IMR-90 (cell line): ENCODE results near the gene MRPL52.

Experiments used
- BHLHE40 ChIP-seq: fragments of 150-350 bp; IDR thresholded peaks from 2 replicates; pipeline ENCODE4 v1.6.1; 2016; ENCODE audit warnings: mild to moderate bottlenecking, low read depth, low read length
- CEBPB ChIP-seq: IDR thresholded peaks from 2 replicates; pipeline ENCODE4 v1.6.1; 2012; ENCODE audit warnings: low read depth, low read length, improper control_type of control experiment
- CHD1 ChIP-seq: IDR thresholded peaks from 2 replicates; pipeline ENCODE4 v1.6.1; 2012; ENCODE audit warnings: low read depth, low read length, improper control_type of control experiment
- FOS ChIP-seq: fragments of 150-350 bp; IDR thresholded peaks from 2 replicates; pipeline ENCODE4 v1.6.1; 2016; ENCODE audit warnings: low read depth, low read length
- MAFK ChIP-seq: IDR thresholded peaks from 2 replicates; pipeline ENCODE4 v1.6.1; 2012; ENCODE audit warnings: low read depth, low read length, improper control_type of control experiment
- MXI1 ChIP-seq: IDR thresholded peaks from 2 replicates; pipeline ENCODE4 v1.6.1; 2012; ENCODE audit warnings: low read depth, mild to moderate bottlenecking, low read length, moderate library complexity, borderline replicate concordance
- NFE2L2 ChIP-seq: fragments of 150-350 bp; IDR thresholded peaks from 2 replicates; pipeline ENCODE4 v1.6.1; 2016; ENCODE audit warnings: low read depth, mild to moderate bottlenecking, low read length
- POLR2A ChIP-seq: IDR thresholded peaks from 2 replicates; pipeline ENCODE4 v1.6.1; 2012; ENCODE audit warnings: mild to moderate bottlenecking, low read depth, low read length
- RAD21 ChIP-seq: IDR thresholded peaks from 2 replicates; pipeline ENCODE4 v1.6.1; 2012; ENCODE audit warnings: low read length, improper control_type of control experiment
- RCOR1 ChIP-seq: IDR thresholded peaks from 2 replicates; pipeline ENCODE4 v1.6.1; 2012; ENCODE audit warnings: mild to moderate bottlenecking, low read length, improper control_type of control experiment; ENCODE audit not compliant: insufficient replicate concordance
- RFX5 ChIP-seq: IDR thresholded peaks from 2 replicates; pipeline ENCODE4 v1.8.0; 2012; ENCODE audit warnings: low read depth, mild to moderate bottlenecking, low read length, moderate library complexity
- USF2 ChIP-seq: fragments of 150-350 bp; IDR thresholded peaks from 2 replicates; pipeline ENCODE4 v1.6.1; 2017; ENCODE audit warnings: mild to moderate bottlenecking, antibody characterized with exemption, low read length, low read depth
- TF ChIP-seq, protein P1 (sequence below): conservative IDR thresholded peaks from 2 replicates; pipeline ENCODE4 v1.5.1; 2012; ENCODE audit warnings: mild to moderate bottlenecking, low read depth, low read length, improper control_type of control experiment
- TF ChIP-seq, protein P2 (sequence below): fragments of 150-350 bp; IDR thresholded peaks from 2 replicates; pipeline ENCODE4 v1.6.1; 2016; ENCODE audit warnings: low read depth, mild to moderate bottlenecking, low read length, moderate library complexity, borderline replicate concordance

DNA sequence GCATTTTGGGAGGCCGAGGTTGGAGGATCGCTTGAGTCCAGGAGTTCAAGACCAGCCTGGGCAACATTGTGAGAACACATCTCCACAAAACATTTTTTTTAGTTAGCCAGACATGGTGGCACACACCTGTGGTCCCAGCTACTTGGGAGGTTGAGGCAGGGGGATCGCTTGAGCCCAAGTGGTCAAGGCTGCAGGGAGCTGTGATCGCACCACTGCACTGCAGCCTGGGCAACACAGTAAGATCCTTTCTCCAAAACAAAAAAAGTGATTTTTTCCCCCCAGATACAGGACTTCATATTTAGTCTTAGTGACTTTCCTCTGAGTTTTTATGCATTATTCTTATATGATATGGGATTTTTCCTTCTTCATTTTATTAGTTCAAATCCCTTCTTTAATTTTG, 43.0 kb upstream of the MRPL52 start:
- TF ChIP-seq, protein P1, sequence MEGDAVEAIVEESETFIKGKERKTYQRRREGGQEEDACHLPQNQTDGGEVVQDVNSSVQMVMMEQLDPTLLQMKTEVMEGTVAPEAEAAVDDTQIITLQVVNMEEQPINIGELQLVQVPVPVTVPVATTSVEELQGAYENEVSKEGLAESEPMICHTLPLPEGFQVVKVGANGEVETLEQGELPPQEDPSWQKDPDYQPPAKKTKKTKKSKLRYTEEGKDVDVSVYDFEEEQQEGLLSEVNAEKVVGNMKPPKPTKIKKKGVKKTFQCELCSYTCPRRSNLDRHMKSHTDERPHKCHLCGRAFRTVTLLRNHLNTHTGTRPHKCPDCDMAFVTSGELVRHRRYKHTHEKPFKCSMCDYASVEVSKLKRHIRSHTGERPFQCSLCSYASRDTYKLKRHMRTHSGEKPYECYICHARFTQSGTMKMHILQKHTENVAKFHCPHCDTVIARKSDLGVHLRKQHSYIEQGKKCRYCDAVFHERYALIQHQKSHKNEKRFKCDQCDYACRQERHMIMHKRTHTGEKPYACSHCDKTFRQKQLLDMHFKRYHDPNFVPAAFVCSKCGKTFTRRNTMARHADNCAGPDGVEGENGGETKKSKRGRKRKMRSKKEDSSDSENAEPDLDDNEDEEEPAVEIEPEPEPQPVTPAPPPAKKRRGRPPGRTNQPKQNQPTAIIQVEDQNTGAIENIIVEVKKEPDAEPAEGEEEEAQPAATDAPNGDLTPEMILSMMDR = no peak
- TF ChIP-seq, protein P2, sequence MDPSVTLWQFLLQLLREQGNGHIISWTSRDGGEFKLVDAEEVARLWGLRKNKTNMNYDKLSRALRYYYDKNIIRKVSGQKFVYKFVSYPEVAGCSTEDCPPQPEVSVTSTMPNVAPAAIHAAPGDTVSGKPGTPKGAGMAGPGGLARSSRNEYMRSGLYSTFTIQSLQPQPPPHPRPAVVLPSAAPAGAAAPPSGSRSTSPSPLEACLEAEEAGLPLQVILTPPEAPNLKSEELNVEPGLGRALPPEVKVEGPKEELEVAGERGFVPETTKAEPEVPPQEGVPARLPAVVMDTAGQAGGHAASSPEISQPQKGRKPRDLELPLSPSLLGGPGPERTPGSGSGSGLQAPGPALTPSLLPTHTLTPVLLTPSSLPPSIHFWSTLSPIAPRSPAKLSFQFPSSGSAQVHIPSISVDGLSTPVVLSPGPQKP = no peak
- TF ChIP-seq POLR2A (no peak), MAFK (no peak), RAD21 (no peak), BHLHE40 (no peak), RFX5 (no peak), MXI1 (no peak), USF2 (no peak), CEBPB (no peak), FOS (no peak), RCOR1 (no peak), NFE2L2 (no peak), CHD1 (no peak)
